ENCODE data around the gene NLK. TPM values are rescaled to one million over a fixed set of nuclear protein-coding genes. Genes with fewer than 3 reads are reported as not detected.
"Not testable (repeated sequence)": the region's sequence is repeated elsewhere in the genome, so short reads cannot be mapped to it uniquely, and the experiment has no call there.

The NLK gene
- total RNA-seq, 6 experiments from 2014 or later = 8.8 to 10.6 (median 9.9) TPM

DNA sequence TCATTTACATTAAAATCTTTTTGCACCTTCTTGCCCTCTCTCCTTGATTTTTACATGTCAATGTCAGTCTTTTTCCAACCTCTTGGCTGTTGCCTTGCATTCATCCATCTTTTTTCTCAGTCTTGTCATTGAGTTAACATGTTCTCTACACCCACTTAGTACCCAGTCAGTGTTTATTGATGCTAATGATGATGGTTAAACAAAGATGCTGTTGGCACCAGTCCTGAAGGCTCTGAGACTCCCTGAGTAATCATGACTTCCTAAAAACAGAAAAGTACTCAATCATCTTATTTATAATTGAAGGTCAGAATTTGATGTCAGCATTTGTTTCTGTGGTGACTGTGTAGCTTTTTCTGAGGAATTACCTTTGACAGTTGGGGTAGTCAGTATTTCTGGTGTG, 104.5 kb downstream of the NLK start:
- no peaks in the 10 kb centered on the region for H3K27me3 ChIP-seq
- no peaks in the 10 kb centered on the region for H3K36me3 ChIP-seq
- no peaks in the 10 kb centered on the region for H3K9me3 ChIP-seq
- ATAC-seq = no peak
- H3K4me1 ChIP-seq = no peaks in the 10 kb centered on the region
- no peak overlapping the region for H3K27ac ChIP-seq
- no peak for DNase-seq
- intact Hi-C loops (cut with DNase I) = no loop called here
- TF ChIP-seq, protein P1, sequence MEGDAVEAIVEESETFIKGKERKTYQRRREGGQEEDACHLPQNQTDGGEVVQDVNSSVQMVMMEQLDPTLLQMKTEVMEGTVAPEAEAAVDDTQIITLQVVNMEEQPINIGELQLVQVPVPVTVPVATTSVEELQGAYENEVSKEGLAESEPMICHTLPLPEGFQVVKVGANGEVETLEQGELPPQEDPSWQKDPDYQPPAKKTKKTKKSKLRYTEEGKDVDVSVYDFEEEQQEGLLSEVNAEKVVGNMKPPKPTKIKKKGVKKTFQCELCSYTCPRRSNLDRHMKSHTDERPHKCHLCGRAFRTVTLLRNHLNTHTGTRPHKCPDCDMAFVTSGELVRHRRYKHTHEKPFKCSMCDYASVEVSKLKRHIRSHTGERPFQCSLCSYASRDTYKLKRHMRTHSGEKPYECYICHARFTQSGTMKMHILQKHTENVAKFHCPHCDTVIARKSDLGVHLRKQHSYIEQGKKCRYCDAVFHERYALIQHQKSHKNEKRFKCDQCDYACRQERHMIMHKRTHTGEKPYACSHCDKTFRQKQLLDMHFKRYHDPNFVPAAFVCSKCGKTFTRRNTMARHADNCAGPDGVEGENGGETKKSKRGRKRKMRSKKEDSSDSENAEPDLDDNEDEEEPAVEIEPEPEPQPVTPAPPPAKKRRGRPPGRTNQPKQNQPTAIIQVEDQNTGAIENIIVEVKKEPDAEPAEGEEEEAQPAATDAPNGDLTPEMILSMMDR (IDR thresholded peaks at IDR 0.05) = no peak
- H3K4me3 ChIP-seq = no peak overlapping the region

DNA sequence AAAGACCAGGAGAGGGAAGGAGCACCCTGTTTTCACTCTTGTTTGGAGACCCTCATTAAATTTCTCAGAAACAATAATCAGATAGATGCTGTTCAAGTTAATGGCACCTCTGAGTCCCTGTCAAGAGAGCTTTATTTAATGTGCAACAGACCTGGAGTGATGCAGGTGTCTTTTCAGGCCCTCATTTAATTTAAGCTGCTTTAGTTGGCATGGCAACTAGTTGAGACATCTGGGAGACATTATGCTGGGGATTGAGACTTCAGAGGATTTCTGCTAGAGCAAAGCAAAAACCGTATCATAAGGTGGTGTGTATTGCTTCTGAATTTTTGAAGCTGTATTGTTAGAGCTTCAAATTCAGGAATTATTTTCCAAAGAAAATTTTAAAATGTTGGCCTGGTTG, 108.5 kb downstream of the NLK start:
- no peak for ATAC-seq

DNA sequence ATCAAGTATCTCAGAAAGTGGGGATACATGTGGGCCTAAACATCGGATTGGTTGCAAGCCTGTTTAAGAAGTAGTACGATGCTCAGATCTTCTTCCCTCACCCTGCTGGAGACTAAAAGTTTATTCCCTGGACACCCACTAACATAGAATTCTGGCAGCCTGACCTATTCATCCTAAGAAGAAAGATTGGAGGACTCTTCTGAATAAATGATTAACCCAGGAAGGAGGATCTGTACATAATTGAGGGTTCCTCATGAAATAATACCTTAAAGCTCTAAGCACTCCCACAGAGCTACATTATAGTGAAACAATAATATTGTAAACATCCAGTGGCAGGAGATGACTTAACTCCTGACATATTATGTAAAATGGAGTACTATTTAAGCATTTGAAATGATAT, 111.7 kb downstream of the NLK start:
- no peak for TF ChIP-seq POLR2A (IDR thresholded peaks at IDR 0.05)
- TF ChIP-seq, protein P1 (IDR thresholded peaks at IDR 0.05) = no peak
- WGBS (ENCODE audit: insufficient coverage, low coverage, low lambda C conversion rate, missing lambda C conversion rate) = 92% methylated on average over 2 of the region's 2 CpGs
- ATAC-seq = no peak
- intact Hi-C loops (cut with DNase I) = no loop called here
- Histone ChIP-seq H3K27me3 (no peaks in the 10 kb centered on the region), H3K36me3 (no peaks in the 10 kb centered on the region), H3K4me3 (no peak overlapping the region), H3K9me3 (no peaks in the 10 kb centered on the region), H3K27ac (no peak overlapping the region), H3K4me1 (no peaks in the 10 kb centered on the region)
- no peak for DNase-seq

More for the DNA sequence above, 108.5 kb downstream of the NLK start:
- no peak for DNase-seq
- no peak for TF ChIP-seq POLR2A (IDR thresholded peaks at IDR 0.05)
- TF ChIP-seq, protein P1 (IDR thresholded peaks at IDR 0.05) = no peak
- no peaks in the 10 kb centered on the region for H3K4me1 ChIP-seq
- no peak overlapping the region for H3K4me3 ChIP-seq
- no peak overlapping the region for H3K27ac ChIP-seq
- 100% methylated on average over 1 of the region's 1 CpG for WGBS (ENCODE audit: insufficient coverage, low coverage, low lambda C conversion rate, missing lambda C conversion rate)
- intact Hi-C loops (cut with DNase I) = no loop called here
- H3K9me3 ChIP-seq = no peaks in the 10 kb centered on the region
- H3K36me3 ChIP-seq = no peaks in the 10 kb centered on the region
- H3K27me3 ChIP-seq = no peaks in the 10 kb centered on the region

DNA sequence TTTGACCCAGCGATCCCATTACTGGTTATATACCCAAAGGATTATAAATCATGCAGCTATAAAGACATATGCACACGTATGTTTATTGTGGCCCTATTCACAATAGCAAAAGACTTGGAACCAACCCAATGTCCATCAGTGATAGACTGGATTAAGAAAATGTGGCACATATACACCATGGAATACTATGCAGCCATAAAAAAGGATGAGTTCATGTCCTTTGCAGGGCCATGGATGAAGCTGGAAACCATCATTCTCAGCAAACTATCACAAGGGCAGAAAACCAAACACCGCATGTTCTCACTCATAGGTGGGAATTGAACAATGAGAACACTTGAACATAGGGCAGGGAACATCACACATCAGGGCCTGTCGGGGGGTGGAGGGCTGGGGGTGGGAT, 112.9 kb downstream of the NLK start:
- H3K36me3 ChIP-seq; H3K27me3 ChIP-seq; DNase-seq; ATAC-seq; H3K9me3 ChIP-seq; intact Hi-C loops (cut with DNase I); H3K4me3 ChIP-seq; H3K4me1 ChIP-seq; H3K27ac ChIP-seq: not testable (repeated sequence)
- 96% methylated on average over 4 of the region's 4 CpGs for WGBS (ENCODE audit: insufficient coverage, low coverage, low lambda C conversion rate, missing lambda C conversion rate)

DNA sequence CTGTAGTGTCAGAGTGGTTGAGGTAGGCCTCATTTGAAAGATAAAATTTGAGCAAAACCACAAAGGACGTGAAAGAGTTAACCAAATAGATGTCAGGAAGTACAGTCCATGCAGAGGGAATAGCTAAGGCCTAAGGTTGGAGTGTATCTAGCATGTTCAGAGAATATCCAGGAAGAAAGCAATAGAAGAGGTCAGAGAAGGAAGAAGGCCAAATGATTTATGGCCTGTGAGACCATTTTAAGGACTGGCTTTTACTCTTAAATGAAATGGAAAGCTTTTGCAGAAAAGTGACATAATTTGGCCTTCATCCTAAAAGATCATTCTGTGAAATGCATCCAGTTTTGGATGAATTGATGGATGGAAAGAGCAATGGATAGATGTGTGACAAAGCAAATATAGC, 116.5 kb downstream of the NLK start:
- DNase-seq (no peak), ATAC-seq (no peak)
- Histone ChIP-seq H3K9me3 (no peaks in the 10 kb centered on the region), H3K36me3 (no peaks in the 10 kb centered on the region), H3K4me1 (no peaks in the 10 kb centered on the region), H3K4me3 (no peak overlapping the region), H3K27ac (no peak overlapping the region), H3K27me3 (no peaks in the 10 kb centered on the region)
- intact Hi-C loops (cut with DNase I) = no loop called here
- 100% methylated on average over 1 of the region's 1 CpG for whole genome bisulfite sequencing (ENCODE audit: insufficient coverage, low coverage, low lambda C conversion rate, missing lambda C conversion rate)
- TF ChIP-seq, protein P1 (IDR thresholded peaks at IDR 0.05) = no peak
- TF ChIP-seq POLR2A (IDR thresholded peaks at IDR 0.05) = no peak
